ENCODE data around the gene SNX30.

Gene SNX30

GRCh38 chr9:112867275-112867991 is 116.9 kb downstream of the SNX30 start:
- Histone ChIP-seq H3K4me3 (ENCODE audit: low read depth, low read length) (no peak overlapping the region), H3K27me3 (ENCODE audit: control insufficient read depth, insufficient read depth, low read length) (no peaks in the 10 kb centered on the region), H3K36me3 (ENCODE audit: control insufficient read depth, insufficient read depth, low read length) (peaks cover 20% of the 10 kb centered on the region), H3K27ac (ENCODE audit: low read depth, low read length) (no peak overlapping the region), H3K4me1 (ENCODE audit: control insufficient read depth, insufficient read depth, low read length) (peaks cover 8% of the 10 kb centered on the region; the same call in 1 of the 2 replicates), H3K9ac (ENCODE audit: low read length) (no peak overlapping the region), H3K9me3 (ENCODE audit: control insufficient read depth, insufficient read depth, low read depth, low read length) (no peaks in the 10 kb centered on the region)

GRCh38 chr9:112868461-112868860 is 117.9 kb downstream of the SNX30 start:
- Histone ChIP-seq H3K9me3 (ENCODE audit: control insufficient read depth, insufficient read depth, low read depth, low read length) (no peaks in the 10 kb centered on the region), H3K4me1 (ENCODE audit: control insufficient read depth, insufficient read depth, low read length) (peaks cover 8% of the 10 kb centered on the region; the same call in 1 of the 2 replicates), H3K36me3 (ENCODE audit: control insufficient read depth, insufficient read depth, low read length) (peaks cover 20% of the 10 kb centered on the region), H3K4me3 (ENCODE audit: low read depth, low read length) (no peak overlapping the region), H3K27ac (ENCODE audit: low read depth, low read length) (no peak overlapping the region), H3K9ac (ENCODE audit: low read length) (no peak overlapping the region), H3K27me3 (ENCODE audit: control insufficient read depth, insufficient read depth, low read length) (no peaks in the 10 kb centered on the region)

GRCh38 chr9:112869041-112869529 is 118.5 kb downstream of the SNX30 start:
- H3K4me3 ChIP-seq (ENCODE audit: low read depth, low read length), result no peak overlapping the region
- H3K9ac ChIP-seq (ENCODE audit: low read length), result no peak overlapping the region
- H3K9me3 ChIP-seq (ENCODE audit: control insufficient read depth, insufficient read depth, low read depth, low read length), result no peaks in the 10 kb centered on the region
- no peaks in the 10 kb centered on the region for H3K27me3 ChIP-seq (ENCODE audit: control insufficient read depth, insufficient read depth, low read length)
- H3K27ac ChIP-seq (ENCODE audit: low read depth, low read length), result no peak overlapping the region
- H3K4me1 ChIP-seq (ENCODE audit: control insufficient read depth, insufficient read depth, low read length), result peaks cover 8% of the 10 kb centered on the region; the same call in 1 of the 2 replicates
- H3K36me3 ChIP-seq (ENCODE audit: control insufficient read depth, insufficient read depth, low read length), result peaks cover 20% of the 10 kb centered on the region

- no peak overlapping the region for H3K4me3 ChIP-seq (ENCODE audit: low read depth, low read length)
- H3K9ac ChIP-seq (ENCODE audit: low read length), result no peak overlapping the region
- H3K36me3 ChIP-seq (ENCODE audit: control insufficient read depth, insufficient read depth, low read length), result peaks cover 20% of the 10 kb centered on the region
- no peak overlapping the region for H3K27ac ChIP-seq (ENCODE audit: low read depth, low read length)
- peaks cover 8% of the 10 kb centered on the region; the same call in 1 of the 2 replicates for H3K4me1 ChIP-seq (ENCODE audit: control insufficient read depth, insufficient read depth, low read length)
- no peaks in the 10 kb centered on the region for H3K27me3 ChIP-seq (ENCODE audit: control insufficient read depth, insufficient read depth, low read length)
- H3K9me3 ChIP-seq (ENCODE audit: control insufficient read depth, insufficient read depth, low read depth, low read length), result no peaks in the 10 kb centered on the region
Measured at GRCh38 chr9:112869917-112870316, 119.4 kb downstream of the SNX30 start.

GRCh38 chr9:112870556-112870955 is 120.0 kb downstream of the SNX30 start:
- Histone ChIP-seq H3K4me1 (ENCODE audit: control insufficient read depth, insufficient read depth, low read length) (peaks cover 8% of the 10 kb centered on the region; the same call in 1 of the 2 replicates), H3K27me3 (ENCODE audit: control insufficient read depth, insufficient read depth, low read length) (no peaks in the 10 kb centered on the region), H3K9ac (ENCODE audit: low read length) (no peak overlapping the region)

GRCh38 chr9:112872019-112872418 is 121.5 kb downstream of the SNX30 start:
- no peak overlapping the region for H3K9ac ChIP-seq (ENCODE audit: low read length)
- peaks cover 26% of the 10 kb centered on the region for H3K36me3 ChIP-seq (ENCODE audit: control insufficient read depth, insufficient read depth, low read length)
- H3K9me3 ChIP-seq (ENCODE audit: control insufficient read depth, insufficient read depth, low read depth, low read length), result no peaks in the 10 kb centered on the region
- peaks cover 4% of the 10 kb centered on the region; the same call in 1 of the 2 replicates for H3K4me1 ChIP-seq (ENCODE audit: control insufficient read depth, insufficient read depth, low read length)
- no peaks in the 10 kb centered on the region for H3K27me3 ChIP-seq (ENCODE audit: control insufficient read depth, insufficient read depth, low read length)
- H3K27ac ChIP-seq (ENCODE audit: low read depth, low read length), result no peak overlapping the region
- H3K4me3 ChIP-seq (ENCODE audit: low read depth, low read length), result no peak overlapping the region

More at GRCh38 chr9:112870556-112870955, 120.0 kb downstream of the SNX30 start:
- Histone ChIP-seq H3K36me3 (ENCODE audit: control insufficient read depth, insufficient read depth, low read length) (peaks cover 25% of the 10 kb centered on the region), H3K9me3 (ENCODE audit: control insufficient read depth, insufficient read depth, low read depth, low read length) (no peaks in the 10 kb centered on the region), H3K4me3 (ENCODE audit: low read depth, low read length) (no peak overlapping the region), H3K27ac (ENCODE audit: low read depth, low read length) (no peak overlapping the region)

GRCh38 chr9:112873773-112874405 is 123.3 kb downstream of the SNX30 start:
- H3K9me3 ChIP-seq (ENCODE audit: control insufficient read depth, insufficient read depth, low read depth, low read length), result no peaks in the 10 kb centered on the region
- no peak overlapping the region for H3K9ac ChIP-seq (ENCODE audit: low read length)
- H3K4me1 ChIP-seq (ENCODE audit: control insufficient read depth, insufficient read depth, low read length), result no peaks in the 10 kb centered on the region
- H3K4me3 ChIP-seq (ENCODE audit: low read depth, low read length), result no peak overlapping the region
- peaks cover 27% of the 10 kb centered on the region for H3K36me3 ChIP-seq (ENCODE audit: control insufficient read depth, insufficient read depth, low read length)
- no peaks in the 10 kb centered on the region for H3K27me3 ChIP-seq (ENCODE audit: control insufficient read depth, insufficient read depth, low read length)
- H3K27ac ChIP-seq (ENCODE audit: low read depth, low read length), result no peak overlapping the region

GRCh38 chr9:112878752-112879151 is 128.2 kb downstream of the SNX30 start:
- no peaks in the 10 kb centered on the region for H3K9me3 ChIP-seq (ENCODE audit: control insufficient read depth, insufficient read depth, low read depth, low read length)
- peaks cover 11% of the 10 kb centered on the region for H3K36me3 ChIP-seq (ENCODE audit: control insufficient read depth, insufficient read depth, low read length)
- H3K9ac ChIP-seq (ENCODE audit: low read length), result no peak overlapping the region
- no peaks in the 10 kb centered on the region for H3K27me3 ChIP-seq (ENCODE audit: control insufficient read depth, insufficient read depth, low read length)
- no peaks in the 10 kb centered on the region for H3K4me1 ChIP-seq (ENCODE audit: control insufficient read depth, insufficient read depth, low read length)
- no peak overlapping the region for H3K4me3 ChIP-seq (ENCODE audit: low read depth, low read length)
- no peak overlapping the region for H3K27ac ChIP-seq (ENCODE audit: low read depth, low read length)

GRCh38 chr9:112880650-112881049 is 130.1 kb downstream of the SNX30 start:
- Histone ChIP-seq H3K9ac (ENCODE audit: low read length) (no peak overlapping the region), H3K9me3 (ENCODE audit: control insufficient read depth, insufficient read depth, low read depth, low read length) (no peaks in the 10 kb centered on the region), H3K27me3 (ENCODE audit: control insufficient read depth, insufficient read depth, low read length) (no peaks in the 10 kb centered on the region), H3K4me3 (ENCODE audit: low read depth, low read length) (no peak overlapping the region), H3K27ac (ENCODE audit: low read depth, low read length) (no peak overlapping the region), H3K36me3 (ENCODE audit: control insufficient read depth, insufficient read depth, low read length) (peaks cover 6% of the 10 kb centered on the region; the same call in 1 of the 2 replicates), H3K4me1 (ENCODE audit: control insufficient read depth, insufficient read depth, low read length) (peaks cover 7% of the 10 kb centered on the region; the same call in 1 of the 2 replicates)

GRCh38 chr9:112881331-112881730 is 130.8 kb downstream of the SNX30 start:
- Histone ChIP-seq H3K27ac (ENCODE audit: low read depth, low read length) (no peak overlapping the region), H3K4me1 (ENCODE audit: control insufficient read depth, insufficient read depth, low read length) (peaks cover 7% of the 10 kb centered on the region; the same call in 1 of the 2 replicates), H3K36me3 (ENCODE audit: control insufficient read depth, insufficient read depth, low read length) (peaks cover 5% of the 10 kb centered on the region; the same call in 1 of the 2 replicates), H3K9me3 (ENCODE audit: control insufficient read depth, insufficient read depth, low read depth, low read length) (no peaks in the 10 kb centered on the region), H3K27me3 (ENCODE audit: control insufficient read depth, insufficient read depth, low read length) (no peaks in the 10 kb centered on the region), H3K9ac (ENCODE audit: low read length) (no peak overlapping the region), H3K4me3 (ENCODE audit: low read depth, low read length) (no peak overlapping the region)

- Histone ChIP-seq H3K9ac (ENCODE audit: low read length) (no peak overlapping the region), H3K4me1 (ENCODE audit: control insufficient read depth, insufficient read depth, low read length) (peaks cover 7% of the 10 kb centered on the region; the same call in 1 of the 2 replicates), H3K9me3 (ENCODE audit: control insufficient read depth, insufficient read depth, low read depth, low read length) (no peaks in the 10 kb centered on the region), H3K27ac (ENCODE audit: low read depth, low read length) (no peak overlapping the region), H3K36me3 (ENCODE audit: control insufficient read depth, insufficient read depth, low read length) (no peaks in the 10 kb centered on the region), H3K4me3 (ENCODE audit: low read depth, low read length) (no peak overlapping the region), H3K27me3 (ENCODE audit: control insufficient read depth, insufficient read depth, low read length) (peaks cover 2% of the 10 kb centered on the region; the same call in 1 of the 2 replicates)
Measured at GRCh38 chr9:112884101-112884500, 133.5 kb downstream of the SNX30 start.
